Cardiac fibroblast (primary cell): ENCODE measurements around the gene DHCR24.

Experiments
- DNase-seq, 2 donors: peaks; one replicate each; pipeline versions ENCODE4 v3.0.0 to v3.0.0-alpha.2; 2010; ENCODE audit warnings: low read depth in 2 of 2
- H3K4me3 ChIP-seq, 2 donors: replicated peaks in 1 of 2; 1 replicate in 1 of 2; 2 replicates in 1 of 2; pipeline ENCODE4 v1.5.1; 2011; ENCODE audit warnings: low read depth in 2 of 2, low read length in 2 of 2, mild to moderate bottlenecking in 2 of 2, moderate library complexity in 1 of 2
- TF ChIP-seq, protein P1 (sequence below): IDR thresholded peaks from one replicate; pipeline ENCODE4 v1.5.1; 2011; ENCODE audit warnings: low read depth, mild to moderate bottlenecking, low read length, inconsistent platforms

The DHCR24 gene

DNA sequence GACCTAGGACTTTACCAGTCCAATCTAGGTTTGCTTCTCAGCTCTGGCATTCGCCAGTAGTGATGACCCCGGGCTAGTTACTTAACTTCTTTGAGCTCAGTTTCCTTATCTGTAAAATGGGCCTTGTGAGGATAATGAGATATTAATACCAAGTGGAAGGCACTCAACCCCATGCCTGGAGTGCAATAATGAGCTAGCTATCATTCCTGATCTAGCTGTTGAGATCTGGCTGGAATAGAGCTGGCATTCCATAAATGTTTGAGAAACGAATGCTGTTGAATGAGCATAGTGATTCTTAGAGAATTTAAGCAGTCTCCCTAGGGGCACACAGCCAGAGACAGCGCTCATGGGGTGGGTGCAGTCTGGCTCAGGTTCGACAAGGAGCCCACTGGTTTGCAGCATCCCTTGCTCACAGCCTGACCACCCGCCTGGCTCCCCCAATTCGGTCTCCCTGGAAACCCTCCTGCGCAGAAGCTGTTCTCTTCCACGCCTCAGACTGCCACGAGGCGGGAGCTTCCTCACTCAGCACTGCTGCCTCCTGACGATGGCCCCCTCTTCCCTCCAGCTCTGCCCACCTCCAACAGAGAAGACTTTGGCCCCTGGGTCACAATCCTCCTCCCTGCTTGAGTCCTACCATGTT is 32.5 kb downstream of the DHCR24 start:
- DNase-seq = no peak

DNA sequence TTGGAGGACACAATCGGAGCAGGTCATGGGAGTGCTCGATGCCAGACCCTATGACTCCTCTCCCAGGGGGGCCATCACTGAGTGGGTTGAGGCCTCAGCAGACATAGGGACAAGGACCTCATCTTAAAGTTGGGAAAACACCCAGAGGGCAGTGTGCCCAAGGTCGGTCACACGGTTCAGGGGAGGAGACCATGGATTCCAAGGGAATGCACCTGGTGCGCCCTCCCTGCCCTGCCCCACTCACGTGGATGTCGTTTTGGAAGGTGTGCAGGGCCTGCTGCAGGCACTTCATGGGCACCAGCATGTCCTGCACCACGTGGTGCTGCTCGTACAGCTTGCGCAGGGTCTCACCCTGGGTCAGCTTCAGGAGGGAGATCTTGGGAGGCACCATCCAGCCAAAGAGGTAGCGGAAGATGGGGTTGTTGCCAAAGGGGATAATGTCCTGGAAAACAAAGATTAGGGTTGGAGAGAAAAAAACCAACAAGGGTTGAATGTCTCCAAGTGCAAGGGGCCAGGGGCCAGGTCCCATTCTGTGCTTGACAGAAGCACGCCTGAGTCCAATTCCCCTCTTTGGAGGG is 33.1 kb downstream of the DHCR24 start:
- no peak overlapping the region for H3K4me3 ChIP-seq
- TF ChIP-seq, protein P1, sequence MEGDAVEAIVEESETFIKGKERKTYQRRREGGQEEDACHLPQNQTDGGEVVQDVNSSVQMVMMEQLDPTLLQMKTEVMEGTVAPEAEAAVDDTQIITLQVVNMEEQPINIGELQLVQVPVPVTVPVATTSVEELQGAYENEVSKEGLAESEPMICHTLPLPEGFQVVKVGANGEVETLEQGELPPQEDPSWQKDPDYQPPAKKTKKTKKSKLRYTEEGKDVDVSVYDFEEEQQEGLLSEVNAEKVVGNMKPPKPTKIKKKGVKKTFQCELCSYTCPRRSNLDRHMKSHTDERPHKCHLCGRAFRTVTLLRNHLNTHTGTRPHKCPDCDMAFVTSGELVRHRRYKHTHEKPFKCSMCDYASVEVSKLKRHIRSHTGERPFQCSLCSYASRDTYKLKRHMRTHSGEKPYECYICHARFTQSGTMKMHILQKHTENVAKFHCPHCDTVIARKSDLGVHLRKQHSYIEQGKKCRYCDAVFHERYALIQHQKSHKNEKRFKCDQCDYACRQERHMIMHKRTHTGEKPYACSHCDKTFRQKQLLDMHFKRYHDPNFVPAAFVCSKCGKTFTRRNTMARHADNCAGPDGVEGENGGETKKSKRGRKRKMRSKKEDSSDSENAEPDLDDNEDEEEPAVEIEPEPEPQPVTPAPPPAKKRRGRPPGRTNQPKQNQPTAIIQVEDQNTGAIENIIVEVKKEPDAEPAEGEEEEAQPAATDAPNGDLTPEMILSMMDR = no peak
- DNase-seq = no peak

More for the DNA sequence above, 32.5 kb downstream of the DHCR24 start:
- H3K4me3 ChIP-seq = no peak overlapping the region
- TF ChIP-seq, protein P1 = no peak

DNA sequence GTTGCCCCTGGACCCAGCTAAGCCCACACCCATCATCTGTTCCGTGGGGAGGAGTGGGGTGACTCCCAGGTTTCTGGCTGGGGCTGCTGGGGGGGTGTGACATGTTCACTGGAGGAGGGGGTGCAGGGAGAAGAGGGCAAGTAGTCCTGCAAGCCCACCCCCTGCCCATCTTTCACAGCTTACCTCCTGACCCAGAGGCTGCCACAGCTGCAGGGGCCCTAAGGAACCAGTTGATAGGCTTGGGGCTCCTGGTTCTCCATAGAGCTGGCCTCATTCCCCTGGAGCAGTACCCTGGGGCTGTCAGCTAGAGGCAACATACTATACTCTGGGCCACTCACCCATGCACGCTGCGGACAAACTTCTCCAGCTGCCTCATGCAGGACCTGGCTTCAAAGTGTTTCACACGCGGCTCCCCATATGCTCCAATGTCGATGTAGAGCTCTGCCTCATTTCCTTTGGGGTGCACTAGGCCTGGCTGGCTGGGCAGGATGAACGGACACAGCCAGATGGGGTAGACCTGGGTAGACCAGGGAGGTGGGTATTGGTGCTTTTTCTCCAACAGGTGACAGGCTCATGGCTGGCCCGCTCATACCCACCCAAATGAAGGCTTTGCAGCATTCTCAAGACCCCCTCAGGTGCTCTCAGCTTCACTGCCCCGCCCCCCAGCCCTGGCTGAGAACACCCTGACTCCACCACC is 33.8 kb downstream of the DHCR24 start:
- TF ChIP-seq, protein P1 = no peak
- no peak overlapping the region for H3K4me3 ChIP-seq
- no peak for DNase-seq

DNA sequence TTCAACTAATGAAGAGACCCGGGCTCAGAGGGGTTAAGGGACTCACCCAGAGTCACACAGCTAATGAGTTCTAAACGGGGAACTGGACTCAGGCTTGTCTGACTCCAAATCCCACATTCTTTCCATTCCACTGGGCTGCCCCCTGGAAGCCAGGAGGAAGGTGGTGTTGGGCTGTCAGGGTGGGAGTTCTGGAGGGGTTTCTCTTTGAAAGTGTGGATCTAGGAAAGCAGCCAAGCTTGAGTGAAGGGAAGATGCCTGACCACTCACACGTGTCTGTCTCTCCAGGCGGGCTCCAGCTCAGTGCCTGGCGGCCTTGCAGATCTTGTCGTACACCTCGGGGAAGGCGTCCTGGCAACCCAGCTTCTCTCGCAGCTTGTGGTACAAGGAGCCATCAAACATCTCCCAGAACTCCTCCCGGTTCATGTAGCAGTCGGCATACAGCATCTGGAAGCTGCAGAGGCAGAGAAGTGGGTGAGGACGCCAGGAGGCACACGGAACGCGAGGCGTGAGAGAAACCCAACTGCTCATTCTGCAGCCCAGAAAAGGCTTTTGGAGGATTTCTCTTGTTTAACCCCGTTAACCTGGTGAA is 35.0 kb downstream of the DHCR24 start:
- DNase-seq = no peak
- no peak overlapping the region for H3K4me3 ChIP-seq
- TF ChIP-seq, protein P1 = no peak

DNA sequence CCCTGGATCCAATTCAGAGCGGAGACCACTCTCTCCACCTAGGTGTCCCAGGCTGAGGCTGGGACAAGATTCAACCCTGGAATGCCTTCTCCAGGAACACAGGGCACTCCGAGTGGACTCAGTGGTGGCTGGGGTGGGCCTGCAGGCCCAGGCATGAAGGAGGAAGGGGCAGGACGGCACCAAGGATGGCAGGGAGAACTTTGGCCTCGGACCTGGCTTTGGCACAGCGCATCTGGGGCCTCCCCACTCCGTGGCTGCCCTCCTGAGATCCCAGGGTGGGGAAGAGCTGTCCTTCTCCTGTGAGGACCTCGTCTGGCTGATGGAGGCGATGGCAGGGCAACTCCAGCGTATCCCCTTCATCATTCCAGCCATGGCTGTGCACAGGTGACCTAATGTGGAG is 35.6 kb downstream of the DHCR24 start:
- DNase-seq = no peak
- H3K4me3 ChIP-seq = no peak overlapping the region
- TF ChIP-seq, protein P1 = no peak

DNA sequence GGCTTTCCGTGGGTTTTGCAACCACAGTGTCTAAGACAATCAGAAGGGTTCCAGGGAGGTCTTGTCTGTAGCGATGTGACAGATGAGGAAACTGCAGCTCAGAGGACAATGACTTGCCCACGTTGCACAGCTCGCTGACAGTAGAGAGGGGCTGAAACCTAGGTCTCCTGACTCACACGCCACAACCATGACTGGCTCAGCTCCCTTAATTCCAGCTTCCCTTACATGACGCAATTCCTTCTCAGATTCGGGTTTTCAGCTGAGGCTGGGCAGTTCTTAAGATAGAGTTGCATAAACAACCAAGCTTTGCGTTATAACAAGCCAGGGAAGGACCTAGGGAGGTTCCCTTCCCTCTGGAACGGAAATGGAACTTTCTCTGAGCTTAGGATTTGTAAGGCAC is 36.3 kb downstream of the DHCR24 start:
- TF ChIP-seq, protein P1 = no peak
- no peak overlapping the region for H3K4me3 ChIP-seq
- DNase-seq = peak; percentile 96 to 97
